Measurements from ENCODE around the gene TIMM17B. TPM values are rescaled to one million over a fixed set of nuclear protein-coding genes. Genes with fewer than 3 reads are reported as not detected.
"Not testable (repeated sequence)": the region's sequence is repeated elsewhere in the genome, so short reads cannot be mapped to it uniquely, and the experiment has no call there.

The TIMM17B gene
- total RNA-seq, 4 donors from 2014 or later: 13.7 to 34.1 (median 29.4) TPM

DNA sequence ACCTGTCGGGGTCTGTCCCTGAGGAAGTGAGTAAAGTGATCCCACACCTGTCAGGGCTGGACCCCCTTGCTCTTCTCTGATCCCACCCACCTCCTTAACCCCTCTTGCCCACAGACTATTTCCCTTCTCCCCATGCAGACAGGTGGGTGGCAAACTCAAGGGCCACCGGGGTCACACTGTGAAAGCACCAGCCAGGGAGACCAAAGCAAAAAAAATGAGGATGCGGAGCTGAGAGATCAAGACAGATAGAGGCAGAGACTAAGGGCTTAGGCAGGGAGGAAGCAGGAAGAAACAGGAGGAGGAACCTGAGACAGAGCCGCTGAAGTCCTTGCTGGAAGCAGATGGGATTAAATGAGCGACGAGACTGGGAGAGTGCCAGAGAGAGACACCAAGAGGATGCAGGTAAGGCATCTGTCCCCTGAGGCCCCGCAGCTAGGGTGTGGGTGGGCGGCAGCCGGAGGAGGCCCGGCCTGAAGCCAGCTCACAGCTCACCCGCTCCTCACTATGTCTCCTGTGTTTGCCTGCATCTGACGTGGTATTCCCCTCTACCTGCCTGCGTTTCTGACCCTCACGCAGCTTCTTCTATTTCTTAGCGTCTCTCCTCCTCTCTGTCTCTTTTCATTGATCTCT is 7.2 kb downstream of the TIMM17B start:
- DNase-seq (ENCODE audit: low spot score) (no peak), ATAC-seq (ENCODE audit: low FRiP score) (no peak)
- TF ChIP-seq, protein P1, sequence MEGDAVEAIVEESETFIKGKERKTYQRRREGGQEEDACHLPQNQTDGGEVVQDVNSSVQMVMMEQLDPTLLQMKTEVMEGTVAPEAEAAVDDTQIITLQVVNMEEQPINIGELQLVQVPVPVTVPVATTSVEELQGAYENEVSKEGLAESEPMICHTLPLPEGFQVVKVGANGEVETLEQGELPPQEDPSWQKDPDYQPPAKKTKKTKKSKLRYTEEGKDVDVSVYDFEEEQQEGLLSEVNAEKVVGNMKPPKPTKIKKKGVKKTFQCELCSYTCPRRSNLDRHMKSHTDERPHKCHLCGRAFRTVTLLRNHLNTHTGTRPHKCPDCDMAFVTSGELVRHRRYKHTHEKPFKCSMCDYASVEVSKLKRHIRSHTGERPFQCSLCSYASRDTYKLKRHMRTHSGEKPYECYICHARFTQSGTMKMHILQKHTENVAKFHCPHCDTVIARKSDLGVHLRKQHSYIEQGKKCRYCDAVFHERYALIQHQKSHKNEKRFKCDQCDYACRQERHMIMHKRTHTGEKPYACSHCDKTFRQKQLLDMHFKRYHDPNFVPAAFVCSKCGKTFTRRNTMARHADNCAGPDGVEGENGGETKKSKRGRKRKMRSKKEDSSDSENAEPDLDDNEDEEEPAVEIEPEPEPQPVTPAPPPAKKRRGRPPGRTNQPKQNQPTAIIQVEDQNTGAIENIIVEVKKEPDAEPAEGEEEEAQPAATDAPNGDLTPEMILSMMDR (IDR thresholded peaks at IDR 0.05): no peak

DNA sequence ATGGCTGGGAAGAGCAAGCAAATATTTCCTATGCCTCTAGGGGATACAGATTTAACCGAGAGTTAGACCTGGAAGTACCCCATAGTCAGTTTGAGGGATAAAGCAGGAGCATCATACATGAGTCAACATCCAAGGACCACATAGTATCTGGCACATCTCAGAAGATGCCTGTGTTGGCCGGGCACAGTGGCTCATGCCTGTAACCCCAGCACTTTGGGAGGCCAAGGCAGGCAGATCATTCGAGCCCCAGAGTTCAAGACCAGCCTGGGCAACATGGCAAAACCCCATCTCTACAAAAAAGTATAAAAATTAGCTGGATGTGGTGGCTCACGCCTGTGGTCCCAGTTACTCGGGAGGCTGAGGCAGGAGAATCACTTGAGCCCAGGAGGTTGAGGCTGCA is 11.0 kb downstream of the TIMM17B start:
- DNase-seq (ENCODE audit: low spot score); ATAC-seq (ENCODE audit: low FRiP score): not testable (repeated sequence)

DNA sequence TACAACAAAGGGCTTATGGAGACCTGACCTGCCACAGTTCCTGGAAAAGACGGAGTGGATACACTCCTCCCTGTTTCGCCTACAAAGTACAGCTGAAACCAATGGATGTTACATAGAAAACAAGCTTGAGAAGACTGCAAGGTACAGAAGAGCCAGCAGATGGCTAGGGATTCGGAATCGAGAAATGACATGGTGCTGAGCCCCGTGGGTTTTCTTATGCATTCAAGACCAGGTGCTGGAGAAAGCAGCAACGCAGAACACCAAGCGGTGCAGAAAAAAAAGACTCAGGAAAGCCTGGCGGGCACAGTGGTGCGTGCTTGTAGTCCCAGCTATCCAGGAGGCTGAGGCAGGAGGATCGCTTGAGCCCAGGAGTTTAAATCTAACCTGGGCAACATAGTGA is 13.8 kb downstream of the TIMM17B start:
- no peak for DNase-seq (ENCODE audit: low spot score)
- no peak for ATAC-seq (ENCODE audit: low FRiP score)
- TF ChIP-seq, protein P1 (IDR thresholded peaks at IDR 0.05): no peak

DNA sequence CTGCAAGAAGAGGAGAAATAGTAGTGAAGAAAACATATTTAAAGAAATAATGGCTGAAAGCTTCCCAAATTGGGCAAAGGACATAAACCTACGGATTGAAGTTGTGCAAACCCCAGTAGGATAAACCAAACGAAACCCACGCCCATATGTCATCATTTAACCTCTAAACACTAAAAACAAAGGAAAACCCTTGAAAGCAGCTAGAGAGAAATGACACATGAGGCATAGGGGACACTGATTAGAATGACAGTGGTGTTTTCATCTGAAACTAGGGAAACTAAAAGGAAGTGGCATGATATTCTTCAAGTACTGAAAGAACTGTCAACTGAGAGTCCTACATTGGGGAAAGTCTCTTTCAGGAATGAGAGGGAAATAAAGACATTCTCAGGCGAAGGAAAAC is 20.6 kb downstream of the TIMM17B start:
- not testable (repeated sequence) for DNase-seq (ENCODE audit: low spot score); ATAC-seq (ENCODE audit: low FRiP score)

DNA sequence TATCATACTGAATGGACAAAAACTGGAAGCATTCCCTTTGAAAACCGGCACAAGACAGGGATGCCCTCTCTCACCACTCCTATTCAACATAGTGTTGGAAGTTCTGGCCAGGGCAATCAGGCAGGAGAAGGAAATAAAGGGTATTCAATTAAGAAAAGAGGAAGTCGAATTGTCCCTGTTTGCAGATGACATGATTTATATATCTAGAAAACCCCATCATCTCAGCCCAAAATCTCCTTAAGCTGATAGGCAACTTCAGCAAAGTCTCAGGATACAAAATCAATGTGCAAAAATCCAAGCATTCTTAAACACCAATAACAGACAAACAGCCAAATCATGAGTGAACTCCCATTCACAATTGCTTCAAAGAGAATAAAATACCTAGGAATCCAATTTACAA is 25.6 kb downstream of the TIMM17B start:
- not testable (repeated sequence) for ATAC-seq (ENCODE audit: low FRiP score); DNase-seq (ENCODE audit: low spot score)

DNA sequence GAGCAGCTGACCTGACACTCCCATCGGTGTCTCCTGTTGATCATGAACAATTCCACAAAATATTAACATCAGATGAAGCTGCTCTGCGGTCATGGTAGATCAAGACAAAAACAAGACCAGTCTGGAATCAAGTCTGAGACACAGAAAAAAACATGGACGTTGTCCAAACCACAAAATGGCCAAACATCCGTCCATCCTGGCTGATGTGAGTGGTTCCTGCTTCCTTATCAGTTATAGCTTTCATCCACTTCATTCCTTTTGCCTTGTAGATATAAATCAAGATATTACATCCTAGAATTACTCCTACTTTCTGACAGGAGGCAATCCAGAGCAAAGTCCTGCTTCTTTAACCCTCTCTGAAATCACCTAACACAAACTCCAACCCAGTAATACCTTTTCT is 33.4 kb downstream of the TIMM17B start:
- ATAC-seq (ENCODE audit: low FRiP score) (no peak), DNase-seq (ENCODE audit: low spot score) (no peak)
- TF ChIP-seq, protein P1 (IDR thresholded peaks at IDR 0.05): no peak

DNA sequence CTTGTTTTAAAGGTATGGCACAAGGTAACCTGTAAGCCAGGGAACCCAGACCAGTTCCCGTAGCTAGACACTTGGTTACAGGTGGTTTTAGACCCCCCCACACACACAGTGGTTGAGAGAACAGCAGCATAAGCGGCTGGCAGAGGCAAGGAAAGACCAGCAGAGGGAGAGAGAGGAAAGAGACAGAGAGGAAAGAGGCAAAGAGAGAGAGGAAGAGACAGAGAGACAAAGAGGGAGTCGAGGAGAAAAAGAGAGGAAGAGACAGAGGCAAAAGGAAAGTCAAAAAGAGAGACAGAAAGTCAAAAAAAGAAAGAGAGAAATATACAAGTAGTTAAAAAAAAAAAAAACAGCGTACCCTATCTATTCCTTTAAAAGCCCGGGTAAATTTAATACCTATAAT is 42.7 kb downstream of the TIMM17B start:
- DNase-seq (ENCODE audit: low spot score) (no peak), ATAC-seq (ENCODE audit: low FRiP score) (no peak)
- TF ChIP-seq, protein P1 (IDR thresholded peaks at IDR 0.05): no peak

DNA sequence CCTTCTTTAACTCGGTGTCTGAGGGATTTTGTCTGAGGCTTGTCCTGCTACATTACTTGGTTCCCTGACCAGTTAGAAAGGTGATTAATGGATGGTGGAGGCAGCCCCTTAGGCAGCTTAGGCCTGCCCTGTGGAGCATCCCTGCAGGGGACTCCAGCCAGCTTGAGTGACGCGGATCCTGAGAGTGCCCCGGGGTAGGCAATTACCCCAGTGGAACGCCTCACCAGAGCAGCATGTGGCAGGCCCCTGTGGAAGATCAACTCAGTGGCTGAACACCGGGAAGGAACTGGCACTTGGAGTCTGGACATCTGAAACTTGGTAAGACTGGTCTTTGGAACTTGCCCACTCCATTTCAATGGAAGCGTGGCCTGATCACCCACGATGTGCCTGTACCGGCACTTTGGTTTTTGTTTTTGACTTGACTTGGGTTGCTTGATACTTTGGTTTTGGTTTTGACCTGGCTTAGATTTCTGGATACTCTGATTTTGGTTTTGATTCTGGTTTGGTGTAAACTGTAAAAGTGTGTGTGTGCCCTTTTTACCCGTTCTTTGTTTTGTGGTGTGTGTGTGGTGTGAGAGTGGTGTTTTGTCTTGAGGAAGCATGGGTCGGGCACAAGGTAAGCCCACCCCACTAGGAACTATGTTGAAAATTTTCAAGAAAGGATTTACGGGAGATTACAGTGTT is 43.3 kb downstream of the TIMM17B start:
- DNase-seq (ENCODE audit: low spot score); ATAC-seq (ENCODE audit: low FRiP score): not testable (repeated sequence)

DNA sequence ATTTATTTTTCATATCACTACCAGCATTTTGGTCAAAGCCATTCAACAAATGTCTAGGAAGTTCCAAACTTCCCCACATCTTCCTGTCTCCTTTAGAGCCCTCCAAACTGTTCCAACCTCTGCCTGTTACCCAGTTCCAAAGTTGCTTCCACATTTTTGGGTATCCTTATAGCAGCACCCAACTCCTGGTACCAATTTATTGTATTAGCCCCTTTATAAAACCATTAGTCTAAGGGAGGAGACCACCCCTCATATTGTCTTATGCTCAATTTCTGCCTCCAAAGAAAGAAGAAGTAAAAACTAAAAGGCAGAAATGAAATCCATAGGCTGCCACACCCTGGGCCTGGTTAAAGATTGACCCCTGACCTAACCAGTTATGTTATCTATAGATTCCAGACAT is 44.1 kb downstream of the TIMM17B start:
- ATAC-seq (ENCODE audit: low FRiP score); DNase-seq (ENCODE audit: low spot score): not testable (repeated sequence)

DNA sequence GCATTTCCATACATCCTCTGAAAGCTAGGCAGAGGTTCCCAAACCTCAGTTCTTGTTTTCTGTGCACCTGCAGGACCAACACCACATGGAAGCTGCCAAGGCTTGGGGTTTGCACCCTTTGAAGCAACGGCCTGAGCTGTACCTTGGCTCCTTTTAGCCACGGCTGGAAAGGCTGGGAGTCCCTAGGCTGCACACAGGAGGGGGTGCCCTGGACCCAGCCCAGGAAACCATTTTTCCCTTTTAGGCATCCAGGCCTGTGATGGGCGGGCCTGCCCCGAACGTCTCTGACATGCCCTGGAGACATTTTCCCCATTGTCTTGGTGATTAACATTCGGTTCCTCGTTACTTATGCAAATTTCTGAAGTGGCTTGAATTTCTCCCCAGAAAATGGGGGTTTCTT is 44.7 kb downstream of the TIMM17B start:
- ATAC-seq (ENCODE audit: low FRiP score) (no peak), DNase-seq (ENCODE audit: low spot score) (no peak)
- TF ChIP-seq, protein P1 (IDR thresholded peaks at IDR 0.05): no peak

Data from omental fat pad (tissue), 4 donors.